HG02870 (cell line): ENCODE measurements around the gene TNFRSF12A.
"Not testable (repeated sequence)": the region's sequence is repeated elsewhere in the genome, so short reads cannot be mapped to it uniquely, and the experiment has no call there.

Experiments
- ATAC-seq: cut with Tn5 transposase; IDR thresholded peaks from one replicate; pipeline ENCODE4 v1.9.1; 2021; ENCODE audit warnings: mild to moderate bottlenecking, moderate library complexity; ENCODE audit not compliant: unreplicated experiment

TNFRSF12A gene

DNA sequence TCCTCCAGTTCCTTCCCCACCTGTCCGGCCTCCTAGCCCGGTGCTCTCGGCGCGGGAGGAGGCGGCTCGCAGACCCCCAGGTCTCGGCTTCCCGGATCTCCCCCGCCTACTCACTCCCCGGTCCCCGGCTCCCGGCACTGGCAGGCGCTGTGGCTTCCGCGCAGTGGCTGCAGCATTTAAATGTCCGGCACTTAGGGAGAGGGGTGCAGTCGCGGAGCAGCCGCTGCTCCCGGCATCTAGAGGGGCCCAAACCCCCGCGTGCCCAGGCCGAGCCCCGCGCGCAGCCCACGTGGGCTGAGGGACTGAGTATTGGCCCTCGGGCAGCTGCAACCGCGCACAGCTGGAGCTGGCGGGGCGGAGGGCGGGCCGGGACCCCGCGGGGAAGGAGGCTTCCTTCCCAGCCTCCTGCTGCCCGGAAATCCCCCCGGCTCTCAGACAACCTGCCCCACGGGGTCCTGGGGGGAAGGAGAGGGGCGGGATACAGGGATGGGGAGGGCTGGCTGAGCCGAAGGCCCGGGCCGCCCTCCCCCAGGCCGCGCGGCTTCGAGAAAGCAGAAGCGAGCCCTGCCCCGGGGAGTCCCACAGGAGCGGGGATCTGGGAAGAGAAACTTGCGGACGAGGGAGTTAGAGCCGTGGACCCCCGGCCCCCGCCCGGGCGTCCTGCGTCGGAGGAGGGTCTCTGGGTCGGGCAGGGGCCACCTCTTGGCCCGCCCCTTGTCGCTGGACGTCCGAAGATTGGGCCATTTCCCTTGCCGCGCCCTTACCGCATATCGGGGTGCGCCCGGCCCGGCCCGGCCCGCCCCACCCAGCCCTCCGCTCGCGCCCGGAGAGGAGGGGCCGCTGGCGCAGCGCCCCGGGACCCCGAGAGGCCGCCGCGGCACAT is 25.8 kb downstream of the TNFRSF12A start, which contains the start of gene MMP25:
TSS of gene MMP25 (plus strand) at position 804 of the 883 bp plus-strand sequence. CDS start 357 bp downstream, outside the sequence.
- ATAC-seq: no peak

DNA sequence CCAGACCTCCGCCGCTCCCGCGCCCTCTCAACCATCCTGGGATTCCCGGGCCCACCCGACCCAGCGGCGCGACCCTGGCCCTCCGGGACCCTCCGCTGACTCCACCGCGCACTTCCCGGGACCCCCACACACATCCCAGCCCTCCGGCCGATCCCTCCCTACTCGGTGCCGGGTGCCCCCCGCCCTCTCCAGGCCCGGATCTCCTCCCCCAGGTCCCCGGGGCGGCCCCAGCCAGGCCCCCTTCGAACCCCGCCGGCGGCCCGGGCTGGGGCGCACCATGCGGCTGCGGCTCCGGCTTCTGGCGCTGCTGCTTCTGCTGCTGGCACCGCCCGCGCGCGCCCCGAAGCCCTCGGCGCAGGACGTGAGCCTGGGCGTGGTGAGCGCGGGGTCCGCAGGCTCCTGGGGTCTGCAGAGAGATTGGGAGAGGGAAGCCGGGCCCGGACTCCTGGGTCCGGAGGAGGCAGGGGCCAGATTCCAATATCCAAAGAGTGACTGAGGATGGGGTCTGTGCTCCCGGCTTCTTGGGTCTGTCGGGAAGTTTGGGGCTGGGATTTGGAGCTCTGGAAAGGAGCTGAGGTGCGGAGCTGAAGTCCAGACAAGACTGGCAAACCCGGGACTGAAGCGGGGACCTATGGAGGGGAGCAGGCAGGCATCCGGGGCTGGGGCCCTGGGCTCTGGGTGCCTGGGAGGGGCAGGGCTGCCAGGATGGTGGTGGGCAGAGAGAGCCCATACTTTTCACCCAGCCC is 26.6 kb downstream of the TNFRSF12A start:
- ATAC-seq: no peak

DNA sequence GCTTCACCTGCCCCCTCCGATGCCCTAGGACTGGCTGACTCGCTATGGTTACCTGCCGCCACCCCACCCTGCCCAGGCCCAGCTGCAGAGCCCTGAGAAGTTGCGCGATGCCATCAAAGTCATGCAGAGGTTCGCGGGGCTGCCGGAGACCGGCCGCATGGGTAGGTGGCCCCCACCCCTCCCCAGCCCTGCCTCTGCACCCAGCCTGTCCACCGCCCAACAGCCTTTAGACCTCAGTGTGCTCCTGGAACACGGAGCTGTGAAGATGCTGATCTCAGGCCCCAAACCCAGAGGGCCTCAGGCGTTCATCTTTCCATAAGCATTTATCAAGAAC is 27.2 kb downstream of the TNFRSF12A start:
- ATAC-seq: no peak

DNA sequence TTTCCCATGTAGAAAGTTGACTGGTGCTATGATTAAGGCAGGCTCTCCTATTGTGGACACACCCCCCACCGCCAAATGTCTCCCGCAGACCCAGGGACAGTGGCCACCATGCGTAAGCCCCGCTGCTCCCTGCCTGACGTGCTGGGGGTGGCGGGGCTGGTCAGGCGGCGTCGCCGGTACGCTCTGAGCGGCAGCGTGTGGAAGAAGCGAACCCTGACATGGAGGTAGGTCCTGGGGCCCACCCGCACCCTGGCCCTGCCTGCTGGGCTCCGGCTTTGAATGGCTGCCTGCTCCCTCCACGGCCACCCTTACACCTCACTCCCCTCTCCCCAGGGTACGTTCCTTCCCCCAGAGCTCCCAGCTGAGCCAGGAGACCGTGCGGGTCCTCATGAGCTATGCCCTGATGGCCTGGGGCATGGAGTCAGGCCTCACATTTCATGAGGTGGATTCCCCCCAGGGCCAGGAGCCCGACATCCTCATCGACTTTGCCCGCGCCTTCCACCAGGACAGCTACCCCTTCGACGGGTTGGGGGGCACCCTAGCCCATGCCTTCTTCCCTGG is 29.8 kb downstream of the TNFRSF12A start:
- no peak for ATAC-seq

DNA sequence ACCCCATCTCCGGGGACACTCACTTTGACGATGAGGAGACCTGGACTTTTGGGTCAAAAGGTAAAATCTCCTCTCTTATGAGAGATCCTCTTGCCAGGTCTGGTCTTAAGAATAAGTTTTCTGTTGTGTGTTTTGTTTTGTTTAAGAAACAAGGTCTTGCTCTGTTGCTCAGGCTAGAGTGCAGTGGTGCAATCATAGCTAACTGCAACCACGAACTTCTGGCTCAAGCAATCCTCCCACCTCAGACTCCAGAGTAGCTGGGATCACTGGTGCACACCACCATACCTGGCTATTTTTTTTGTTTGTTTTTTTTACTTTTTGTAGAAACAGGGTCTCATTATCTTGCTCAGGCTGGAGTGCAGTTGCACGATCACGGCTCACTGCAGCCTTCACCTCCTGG is 30.3 kb downstream of the TNFRSF12A start:
- no peak for ATAC-seq

DNA sequence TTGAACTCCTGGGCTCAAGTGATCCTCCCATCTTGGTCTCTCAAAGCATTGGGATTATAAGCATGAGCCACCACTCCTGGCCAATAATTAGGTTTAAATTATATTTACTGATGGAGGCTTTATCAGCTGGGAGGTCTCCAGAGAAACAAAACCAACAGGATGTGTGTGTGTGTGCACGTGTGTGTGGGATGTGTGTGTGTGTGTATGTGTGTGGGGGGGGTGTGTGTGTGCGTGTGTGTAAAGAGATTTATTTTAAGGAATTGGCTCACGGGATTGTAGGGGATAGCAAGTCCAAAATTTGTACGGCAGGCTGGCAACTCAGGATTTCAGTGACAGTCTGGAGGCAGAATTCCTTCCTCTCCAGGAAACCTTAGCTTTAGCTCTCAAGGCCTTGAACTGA is 30.8 kb downstream of the TNFRSF12A start:
- no peak for ATAC-seq

DNA sequence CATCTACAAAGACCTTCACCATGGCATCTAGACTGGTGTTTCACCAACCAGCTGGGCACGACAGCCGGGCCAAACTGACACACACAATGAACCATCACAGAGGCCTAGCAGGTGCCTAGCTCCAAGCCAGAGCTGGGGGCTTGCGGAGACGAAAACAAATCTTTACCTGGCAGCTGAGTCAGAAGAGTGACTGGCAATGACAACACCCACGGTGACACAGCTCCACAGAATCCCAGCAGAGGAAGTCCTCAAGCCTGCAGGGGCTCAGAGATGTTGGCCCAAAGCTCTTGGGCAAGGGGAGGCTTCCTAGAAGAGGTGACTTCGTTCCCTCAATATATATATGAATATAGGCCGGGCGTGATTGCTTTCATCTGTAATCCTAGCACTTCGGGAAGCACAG is 31.3 kb downstream of the TNFRSF12A start:
- ATAC-seq: no peak

DNA sequence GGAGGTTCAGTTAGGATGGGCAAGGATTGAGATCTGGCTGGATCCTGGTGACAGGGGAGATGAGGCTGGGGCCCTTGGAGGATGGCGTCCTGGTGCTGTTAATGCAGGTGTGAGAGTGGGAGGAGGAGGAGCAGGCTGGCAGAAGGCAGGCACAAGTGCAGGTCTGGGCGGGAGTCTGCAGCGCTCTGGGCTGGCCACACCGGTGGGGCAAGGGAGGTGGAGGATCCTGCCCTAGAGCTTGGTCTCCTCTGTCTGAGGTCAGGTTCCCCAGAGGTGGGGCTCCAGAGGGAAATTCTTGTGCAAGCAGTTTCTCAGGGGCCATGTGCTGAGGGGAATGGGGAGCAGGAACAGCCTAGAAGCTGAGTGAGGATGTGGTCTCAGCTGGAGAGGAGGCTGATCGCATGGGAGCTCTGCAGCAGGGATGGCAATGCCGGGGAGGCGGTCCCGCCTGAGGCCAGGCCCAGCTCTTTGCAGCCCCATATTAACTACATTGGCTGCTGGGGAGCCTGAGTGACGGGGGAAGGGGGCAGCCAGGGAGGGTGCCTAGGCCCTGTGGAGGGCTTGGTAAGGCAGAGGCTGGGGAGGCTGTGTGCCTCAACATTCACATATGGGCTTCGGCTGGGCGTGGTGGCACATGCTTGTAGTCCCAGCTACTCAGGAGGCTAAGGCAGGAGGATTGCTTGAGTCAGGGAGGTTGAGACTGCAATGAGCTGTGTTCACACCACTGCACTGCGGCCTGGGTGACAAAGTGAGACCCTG is 32.6 kb downstream of the TNFRSF12A start:
- not testable (repeated sequence) for ATAC-seq

DNA sequence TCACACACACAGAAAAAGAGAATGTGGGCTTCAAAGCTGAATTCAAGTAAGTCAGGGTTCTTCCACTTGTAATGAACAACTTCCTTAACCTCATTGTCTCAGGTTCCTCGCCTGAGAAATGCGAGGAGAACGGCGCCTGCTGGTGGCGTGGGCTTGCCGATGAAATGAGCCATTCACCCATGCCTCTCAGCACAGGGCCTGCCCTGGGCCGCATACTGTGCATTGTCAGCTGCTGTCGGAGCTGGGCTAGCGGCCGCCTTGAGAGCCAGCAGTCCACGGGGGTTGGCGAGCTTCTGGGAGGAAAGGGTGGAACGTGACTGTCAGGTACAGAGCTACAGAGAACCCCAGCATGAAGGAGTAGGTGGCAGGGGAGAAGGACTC is 33.2 kb downstream of the TNFRSF12A start:
- ATAC-seq: not testable (repeated sequence)

DNA sequence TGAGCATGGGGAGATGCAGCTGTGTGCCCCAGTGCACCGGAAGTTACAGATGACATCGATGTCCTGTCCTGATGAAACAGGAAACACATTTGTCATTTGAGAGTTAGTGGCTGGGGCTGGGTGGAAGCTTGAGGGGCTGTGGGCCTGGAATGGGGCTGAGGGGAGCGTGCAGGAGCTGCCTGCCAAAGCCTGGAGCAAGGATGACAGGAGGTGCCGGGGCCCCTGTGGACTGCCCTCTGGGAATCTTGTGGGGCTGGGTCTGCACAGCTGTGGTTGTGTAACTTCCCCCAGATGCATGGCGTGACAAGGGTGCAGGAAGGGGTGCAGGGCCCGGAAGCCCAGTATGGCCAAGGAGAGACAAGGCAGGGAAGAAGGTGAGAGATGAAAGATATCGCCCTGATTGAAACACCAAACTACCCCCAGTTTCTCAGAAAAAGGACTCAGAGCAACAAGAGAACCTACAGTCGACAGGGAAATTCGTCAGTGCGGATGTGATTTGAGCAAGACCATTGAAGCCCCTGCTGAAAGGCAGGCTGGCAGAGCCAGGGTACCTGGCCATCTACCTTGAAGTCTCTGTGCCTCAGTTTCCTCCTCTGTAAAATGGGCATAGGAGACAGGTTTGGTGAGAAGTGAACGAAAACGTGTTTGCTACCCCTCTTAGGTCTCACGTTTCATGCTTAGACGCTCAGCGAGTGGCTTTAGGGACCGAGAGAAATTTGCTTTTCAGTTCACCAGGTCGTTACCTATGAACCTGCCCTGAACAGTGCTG is 35.0 kb downstream of the TNFRSF12A start:
- no peak for ATAC-seq

DNA sequence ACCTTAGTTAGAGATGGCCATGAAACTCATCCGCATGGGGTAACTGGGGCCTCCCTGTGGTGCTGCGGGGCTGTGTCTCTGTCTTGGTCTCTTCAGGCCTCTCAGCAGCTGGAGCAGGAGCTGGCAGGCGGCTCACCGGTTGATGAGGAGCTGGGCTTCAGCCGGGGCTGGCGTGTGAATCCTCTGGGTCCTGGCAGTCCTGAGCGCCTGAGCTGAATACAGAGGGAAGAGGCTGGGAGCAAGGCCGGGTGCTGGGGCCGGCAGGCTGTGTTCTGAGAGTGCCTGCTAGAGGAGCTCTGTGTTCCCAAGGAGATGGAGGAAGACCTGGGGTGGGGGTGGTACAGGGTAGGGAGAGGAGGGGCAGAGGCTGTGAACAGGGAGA is 35.6 kb downstream of the TNFRSF12A start:
- ATAC-seq: not testable (repeated sequence)

DNA sequence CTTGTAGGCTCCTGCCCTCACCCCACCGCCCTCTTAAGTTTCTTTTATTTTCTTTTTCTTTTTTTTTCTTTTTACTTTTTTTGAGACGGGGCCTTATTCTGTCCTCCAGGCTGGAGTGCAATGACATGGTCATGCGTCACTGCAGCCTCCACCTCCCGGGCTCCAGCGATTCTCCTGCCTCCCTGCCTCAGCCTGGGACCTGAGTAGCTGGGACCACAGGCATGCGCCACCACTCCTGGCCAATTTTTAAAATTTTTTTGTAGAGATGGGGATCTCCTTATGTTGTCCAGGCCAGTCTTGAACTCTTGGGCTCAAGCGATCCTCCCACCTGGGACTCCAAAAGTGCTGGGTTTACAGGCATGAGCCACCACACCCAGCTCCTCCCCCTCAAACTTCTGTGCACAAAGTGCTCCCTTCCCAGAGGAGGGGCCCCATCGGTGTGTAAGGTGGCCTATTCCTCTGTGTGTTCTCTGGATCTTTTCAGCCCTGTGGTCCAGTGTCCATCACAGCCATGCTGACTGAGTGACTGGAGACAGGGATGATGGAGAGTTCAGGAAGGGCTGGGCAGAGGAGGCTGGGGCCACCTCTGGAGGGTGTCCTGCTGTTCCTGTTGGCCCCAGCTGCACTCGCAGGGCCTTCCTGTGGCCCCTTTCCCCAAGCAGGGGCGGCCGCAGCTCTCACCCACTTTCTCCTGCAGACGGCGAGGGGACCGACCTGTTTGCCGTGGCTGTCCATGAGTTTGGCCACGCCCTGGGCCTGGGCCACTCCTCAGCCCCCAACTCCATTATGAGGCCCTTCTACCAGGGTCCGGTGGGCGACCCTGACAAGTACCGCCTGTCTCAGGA is 36.4 kb downstream of the TNFRSF12A start:
- no peak for ATAC-seq

DNA sequence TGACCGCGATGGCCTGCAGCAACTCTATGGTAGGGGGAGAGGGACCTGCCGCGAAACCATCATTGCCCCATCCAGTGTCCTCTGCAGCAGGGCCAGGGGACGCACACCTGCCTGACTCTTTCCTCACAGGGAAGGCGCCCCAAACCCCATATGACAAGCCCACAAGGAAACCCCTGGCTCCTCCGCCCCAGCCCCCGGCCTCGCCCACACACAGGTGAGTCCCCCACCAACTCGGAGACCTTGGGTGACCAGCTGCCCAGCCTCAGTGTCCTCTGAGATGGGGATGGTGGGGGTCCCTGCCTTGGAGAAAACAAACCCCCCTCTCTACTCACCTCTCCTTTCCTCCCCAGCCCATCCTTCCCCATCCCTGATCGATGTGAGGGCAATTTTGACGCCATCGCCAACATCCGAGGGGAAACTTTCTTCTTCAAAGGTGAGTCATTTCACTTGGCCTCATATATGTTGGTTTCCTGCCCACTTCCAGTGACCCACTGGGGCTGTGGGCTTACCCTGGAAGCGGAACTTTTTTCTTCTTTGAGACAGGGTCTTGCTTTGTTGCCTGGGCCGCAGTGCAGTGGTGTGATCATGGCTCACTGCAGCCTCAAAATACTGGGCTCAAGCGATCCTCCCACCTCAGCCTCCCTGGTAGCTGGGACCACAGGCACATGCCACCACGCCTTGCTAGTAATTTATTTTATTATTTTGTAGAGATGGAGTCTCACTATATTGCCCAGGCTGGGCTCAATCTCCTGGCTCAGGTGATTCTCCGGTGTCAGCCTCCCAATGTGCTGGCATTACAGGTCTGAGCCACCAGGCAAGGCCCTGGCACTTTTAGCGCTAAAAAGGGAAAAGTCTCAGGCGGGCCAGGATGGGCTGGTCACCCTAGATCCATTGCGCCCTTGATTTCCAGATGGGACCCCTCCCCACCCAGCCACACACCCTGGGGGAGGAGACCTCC is 37.3 kb downstream of the TNFRSF12A start:
- no peak for ATAC-seq

DNA sequence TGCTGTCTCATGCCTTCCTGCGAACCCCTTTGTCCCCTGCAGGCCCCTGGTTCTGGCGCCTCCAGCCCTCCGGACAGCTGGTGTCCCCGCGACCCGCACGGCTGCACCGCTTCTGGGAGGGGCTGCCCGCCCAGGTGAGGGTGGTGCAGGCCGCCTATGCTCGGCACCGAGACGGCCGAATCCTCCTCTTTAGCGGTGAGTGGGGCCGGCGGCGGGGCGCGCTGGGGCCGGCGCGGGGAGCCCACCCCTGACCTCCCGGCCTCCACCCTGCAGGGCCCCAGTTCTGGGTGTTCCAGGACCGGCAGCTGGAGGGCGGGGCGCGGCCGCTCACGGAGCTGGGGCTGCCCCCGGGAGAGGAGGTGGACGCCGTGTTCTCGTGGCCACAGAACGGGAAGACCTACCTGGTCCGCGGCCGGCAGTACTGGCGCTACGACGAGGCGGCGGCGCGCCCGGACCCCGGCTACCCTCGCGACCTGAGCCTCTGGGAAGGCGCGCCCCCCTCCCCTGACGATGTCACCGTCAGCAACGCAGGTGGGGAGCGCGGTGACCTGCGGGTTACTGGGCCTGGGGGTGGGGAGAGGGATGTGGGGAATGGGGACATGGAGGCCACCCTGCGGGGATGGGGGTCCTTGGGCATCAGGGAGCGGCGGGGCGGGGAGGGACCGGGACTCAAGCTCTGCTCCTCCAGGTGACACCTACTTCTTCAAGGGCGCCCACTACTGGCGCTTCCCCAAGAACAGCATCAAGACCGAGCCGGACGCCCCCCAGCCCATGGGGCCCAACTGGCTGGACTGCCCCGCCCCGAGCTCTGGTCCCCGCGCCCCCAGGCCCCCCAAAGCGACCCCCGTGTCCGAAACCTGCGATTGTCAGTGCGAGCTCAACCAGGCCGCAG is 38.2 kb downstream of the TNFRSF12A start:
- ATAC-seq: no peak

DNA sequence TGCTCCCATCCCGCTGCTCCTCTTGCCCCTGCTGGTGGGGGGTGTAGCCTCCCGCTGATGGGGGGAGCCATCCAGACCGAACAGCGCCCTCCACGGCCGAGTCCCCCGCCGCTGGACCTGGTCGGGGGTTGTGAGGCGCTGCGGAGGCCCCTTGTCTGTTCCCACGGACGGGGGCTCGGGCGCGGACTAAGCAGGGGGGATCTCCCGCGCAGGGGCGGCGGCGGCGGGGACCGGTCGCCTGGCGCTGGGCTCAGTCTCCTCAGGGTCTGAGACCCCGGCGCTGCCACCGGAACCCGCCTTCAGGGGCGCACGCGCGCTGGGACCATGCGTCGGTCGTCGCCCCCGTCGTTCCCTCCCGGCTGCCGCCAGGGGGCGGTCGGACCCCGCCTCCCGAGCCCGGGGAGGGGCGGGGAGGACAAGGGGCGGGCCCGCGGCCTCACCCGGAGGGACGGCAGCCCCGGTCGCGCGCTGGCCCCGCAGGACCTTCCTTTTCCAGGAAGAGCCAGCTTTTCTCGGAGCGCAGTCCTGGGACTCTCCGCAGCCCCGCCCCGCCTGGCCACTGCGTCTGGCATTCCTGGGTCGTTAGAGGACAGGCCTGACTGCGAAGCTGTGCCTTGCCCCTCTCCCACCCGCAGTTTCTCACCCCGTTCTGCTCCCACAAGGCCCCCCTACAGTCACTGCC is 39.0 kb downstream of the TNFRSF12A start:
- ATAC-seq: peak; percentile 58

DNA sequence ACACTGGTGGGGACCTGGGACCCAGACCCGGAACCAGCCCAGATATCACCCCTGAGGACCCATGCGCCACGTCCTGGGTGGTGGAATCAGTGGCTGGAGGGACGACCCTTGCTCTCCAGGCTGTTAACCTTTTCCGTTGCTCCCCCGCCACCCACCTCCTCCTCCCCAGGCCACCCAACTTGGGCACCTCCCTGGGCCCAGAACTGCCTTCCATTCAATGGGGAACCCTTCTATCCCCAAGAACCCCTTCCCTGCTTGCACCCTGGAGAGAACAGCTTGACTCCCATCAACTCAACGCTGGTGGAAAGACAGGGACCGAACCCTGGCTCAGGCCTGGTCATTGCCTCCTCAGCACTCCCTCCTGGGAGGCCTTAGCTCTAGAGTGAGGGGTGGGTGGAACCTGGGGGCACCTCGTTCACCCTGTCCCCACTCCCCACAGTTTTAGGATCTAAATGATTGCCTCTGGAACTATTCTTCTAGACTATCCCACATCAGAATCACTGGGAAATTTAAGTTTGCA is 39.6 kb downstream of the TNFRSF12A start:
- ATAC-seq: no peak
